ENCODE measurements around the gene ANKRD52.

The ANKRD52 gene

DNA sequence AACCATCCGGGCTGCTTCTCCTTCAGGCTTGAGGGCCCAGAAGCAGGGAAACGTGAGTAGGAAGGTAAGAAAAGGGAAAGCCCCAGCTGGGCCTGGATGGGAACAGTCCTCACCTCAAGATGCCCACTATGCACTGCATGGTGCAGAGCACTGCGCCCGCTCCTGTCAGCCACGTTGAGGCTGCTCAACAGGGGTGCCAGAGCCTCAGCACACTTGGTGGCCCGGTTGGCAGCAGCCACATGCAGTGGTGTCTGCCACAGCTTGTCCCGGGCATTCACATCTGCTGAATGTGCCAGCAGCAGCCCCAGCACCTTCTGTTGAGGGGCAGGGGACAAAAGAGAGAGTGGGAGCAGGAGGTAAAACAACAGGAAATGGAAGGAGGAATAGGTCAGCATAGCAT, 2.5 kb downstream of the ANKRD52 start:
- TF ChIP-seq, protein P1, sequence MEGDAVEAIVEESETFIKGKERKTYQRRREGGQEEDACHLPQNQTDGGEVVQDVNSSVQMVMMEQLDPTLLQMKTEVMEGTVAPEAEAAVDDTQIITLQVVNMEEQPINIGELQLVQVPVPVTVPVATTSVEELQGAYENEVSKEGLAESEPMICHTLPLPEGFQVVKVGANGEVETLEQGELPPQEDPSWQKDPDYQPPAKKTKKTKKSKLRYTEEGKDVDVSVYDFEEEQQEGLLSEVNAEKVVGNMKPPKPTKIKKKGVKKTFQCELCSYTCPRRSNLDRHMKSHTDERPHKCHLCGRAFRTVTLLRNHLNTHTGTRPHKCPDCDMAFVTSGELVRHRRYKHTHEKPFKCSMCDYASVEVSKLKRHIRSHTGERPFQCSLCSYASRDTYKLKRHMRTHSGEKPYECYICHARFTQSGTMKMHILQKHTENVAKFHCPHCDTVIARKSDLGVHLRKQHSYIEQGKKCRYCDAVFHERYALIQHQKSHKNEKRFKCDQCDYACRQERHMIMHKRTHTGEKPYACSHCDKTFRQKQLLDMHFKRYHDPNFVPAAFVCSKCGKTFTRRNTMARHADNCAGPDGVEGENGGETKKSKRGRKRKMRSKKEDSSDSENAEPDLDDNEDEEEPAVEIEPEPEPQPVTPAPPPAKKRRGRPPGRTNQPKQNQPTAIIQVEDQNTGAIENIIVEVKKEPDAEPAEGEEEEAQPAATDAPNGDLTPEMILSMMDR (conservative IDR thresholded peaks at IDR 0.05; ENCODE audit: low read length), result no peak
- no peak for TF ChIP-seq EZH2phosphoT487 (IDR thresholded peaks at IDR 0.05; ENCODE audit: borderline replicate concordance)
- H3K9ac ChIP-seq (ENCODE audit: low read depth, low read length, poor library complexity, severe bottlenecking), result peak overlapping the region; percentile 95

DNA sequence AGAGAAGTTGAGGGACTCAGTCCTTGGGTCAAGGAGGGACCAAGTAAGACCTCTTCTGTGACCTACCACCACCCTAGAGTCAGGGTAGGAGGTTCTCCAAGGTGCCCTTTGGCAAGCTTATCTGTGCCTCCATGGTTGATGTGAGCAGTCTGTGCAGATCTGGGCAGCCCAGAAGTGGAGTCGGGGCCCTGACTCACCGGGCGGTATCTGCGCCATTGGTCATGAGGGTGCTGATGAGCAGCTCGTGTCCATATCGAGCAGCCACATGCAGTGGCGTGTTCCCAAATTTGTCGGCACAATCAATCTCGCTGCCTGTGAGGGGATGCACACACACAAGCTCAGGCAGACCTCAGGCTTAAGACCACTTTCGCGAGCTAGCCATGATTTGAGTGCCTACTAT, 5.1 kb downstream of the ANKRD52 start:
- H3K9ac ChIP-seq (ENCODE audit: low read depth, low read length, poor library complexity, severe bottlenecking), result no peak overlapping the region
- peaks cover 43% of the 10 kb centered on the region; the same call in 1 of the 2 replicates for H3K36me3 ChIP-seq (ENCODE audit: insufficient read depth, low read length)
- no peaks in the 10 kb centered on the region for H3K27me3 ChIP-seq (ENCODE audit: insufficient read depth, low read length, poor library complexity, severe bottlenecking)
- no peak for TF ChIP-seq EZH2phosphoT487 (IDR thresholded peaks at IDR 0.05; ENCODE audit: borderline replicate concordance)
- TF ChIP-seq, protein P1 (conservative IDR thresholded peaks at IDR 0.05; ENCODE audit: low read length), result no peak
- peaks cover 31% of the 10 kb centered on the region for H3K79me2 ChIP-seq (ENCODE audit: insufficient read depth, low read length)
- no peak overlapping the region for H3K4me3 ChIP-seq (ENCODE audit: low read length, poor library complexity, severe bottlenecking)
- H4K20me1 ChIP-seq (ENCODE audit: insufficient read depth, low read length, poor library complexity, severe bottlenecking), result peaks cover 21% of the 10 kb centered on the region
- H3K4me1 ChIP-seq (ENCODE audit: insufficient read depth, low read length, poor library complexity, severe bottlenecking), result peaks cover 19% of the 10 kb centered on the region
- H2AFZ ChIP-seq (ENCODE audit: low read length), result no peak overlapping the region
- H3K4me2 ChIP-seq (ENCODE audit: low read depth, low read length, poor library complexity, severe bottlenecking), result no peak overlapping the region
- H3K9me2 ChIP-seq (replicated peaks; ENCODE audit: low read depth, low read length), result no peaks in the 10 kb centered on the region
- no peaks in the 10 kb centered on the region for H3F3A ChIP-seq (ENCODE audit: low read depth)
- H3K9me3 ChIP-seq (ENCODE audit: insufficient read depth, low read depth, low read length), result no peaks in the 10 kb centered on the region

More for the DNA sequence above, 2.5 kb downstream of the ANKRD52 start:
- Histone ChIP-seq H3F3A (ENCODE audit: low read depth) (no peaks in the 10 kb centered on the region), H3K4me2 (ENCODE audit: low read depth, low read length, poor library complexity, severe bottlenecking) (peak overlapping the region; percentile 98), H3K4me1 (ENCODE audit: insufficient read depth, low read length, poor library complexity, severe bottlenecking) (peaks cover 24% of the 10 kb centered on the region), H3K9me2 (replicated peaks; ENCODE audit: low read depth, low read length) (no peaks in the 10 kb centered on the region), H3K79me2 (ENCODE audit: insufficient read depth, low read length) (peaks cover 31% of the 10 kb centered on the region), H4K20me1 (ENCODE audit: insufficient read depth, low read length, poor library complexity, severe bottlenecking) (peaks cover 21% of the 10 kb centered on the region), H3K27me3 (ENCODE audit: insufficient read depth, low read length, poor library complexity, severe bottlenecking) (no peaks in the 10 kb centered on the region), H3K36me3 (ENCODE audit: insufficient read depth, low read length) (peaks cover 33% of the 10 kb centered on the region; the same call in 1 of the 2 replicates), H3K4me3 (ENCODE audit: low read length, poor library complexity, severe bottlenecking) (no peak overlapping the region), H3K9me3 (ENCODE audit: insufficient read depth, low read depth, low read length) (no peaks in the 10 kb centered on the region), H2AFZ (ENCODE audit: low read length) (no peak overlapping the region)

DNA sequence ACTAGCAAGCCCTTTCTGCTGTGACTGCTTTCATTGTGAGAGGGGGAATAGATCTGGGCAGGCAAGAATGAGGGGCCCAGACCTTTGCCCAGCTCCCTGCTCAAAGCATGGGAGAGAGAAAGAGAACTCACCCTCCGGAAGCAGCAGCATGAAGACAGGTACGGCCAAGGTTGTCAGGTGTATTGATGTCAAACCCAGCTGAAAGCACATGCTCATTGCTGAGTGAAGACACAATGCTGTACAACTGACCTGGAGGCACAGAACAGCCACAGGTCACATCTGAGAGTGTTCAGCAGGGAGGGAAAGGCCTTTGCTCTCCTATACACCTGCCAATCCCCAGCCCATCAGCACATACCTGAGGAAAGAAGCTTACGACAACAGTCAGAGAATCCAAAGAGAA, 5.5 kb downstream of the ANKRD52 start:
- Histone ChIP-seq H3K27me3 (ENCODE audit: insufficient read depth, low read length, poor library complexity, severe bottlenecking) (no peaks in the 10 kb centered on the region), H4K20me1 (ENCODE audit: insufficient read depth, low read length, poor library complexity, severe bottlenecking) (peaks cover 18% of the 10 kb centered on the region), H3K4me3 (ENCODE audit: low read length, poor library complexity, severe bottlenecking) (no peak overlapping the region), H3K4me1 (ENCODE audit: insufficient read depth, low read length, poor library complexity, severe bottlenecking) (peaks cover 17% of the 10 kb centered on the region), H3K9me2 (replicated peaks; ENCODE audit: low read depth, low read length) (no peaks in the 10 kb centered on the region), H2AFZ (ENCODE audit: low read length) (no peak overlapping the region), H3K79me2 (ENCODE audit: insufficient read depth, low read length) (peaks cover 27% of the 10 kb centered on the region), H3K36me3 (ENCODE audit: insufficient read depth, low read length) (peaks cover 47% of the 10 kb centered on the region; the same call in 1 of the 2 replicates), H3K9ac (ENCODE audit: low read depth, low read length, poor library complexity, severe bottlenecking) (no peak overlapping the region), H3K9me3 (ENCODE audit: insufficient read depth, low read depth, low read length) (no peaks in the 10 kb centered on the region), H3F3A (ENCODE audit: low read depth) (no peaks in the 10 kb centered on the region), H3K4me2 (ENCODE audit: low read depth, low read length, poor library complexity, severe bottlenecking) (no peak overlapping the region)
- TF ChIP-seq, protein P1 (conservative IDR thresholded peaks at IDR 0.05; ENCODE audit: low read length), result no peak
- TF ChIP-seq EZH2phosphoT487 (IDR thresholded peaks at IDR 0.05; ENCODE audit: borderline replicate concordance), result no peak
